ENCODE results near the gene SULT6B1. TPM values are rescaled to one million over a fixed set of nuclear protein-coding genes. Genes with fewer than 3 reads are reported as not detected.

Gene SULT6B1
- total RNA-seq, 4 donors from 2014 or later: not detected

- H3K4me3 ChIP-seq: no peak overlapping the region
- H3K36me3 ChIP-seq: no peaks in the 10 kb centered on the region
- H3K4me1 ChIP-seq: peaks cover 51% of the 10 kb centered on the region
- no peak for DNase-seq (ENCODE audit: low spot score in 2 of 2)
- TF ChIP-seq POLR2AphosphoS5 (IDR thresholded peaks at IDR 0.05) (no peak), EP300 (IDR thresholded peaks at IDR 0.05) (no peak), CTCF (IDR thresholded peaks at IDR 0.05) (no peak), POLR2A (IDR thresholded peaks at IDR 0.05) (no peak)
- H3K27me3 ChIP-seq: no peaks in the 10 kb centered on the region
- WGBS: 83% methylated on average over 4 of the region's 4 CpGs
- no peak overlapping the region for H3K27ac ChIP-seq
- H3K9me3 ChIP-seq: no peaks in the 10 kb centered on the region
Observed at GRCh38 chr2:37154785-37155184, 33.7 kb downstream of the SULT6B1 start.

- Histone ChIP-seq H3K27ac (no peak overlapping the region), H3K27me3 (no peaks in the 10 kb centered on the region), H3K36me3 (peaks cover 2% of the 10 kb centered on the region), H3K4me1 (peaks cover 55% of the 10 kb centered on the region), H3K4me3 (no peak overlapping the region), H3K9me3 (no peaks in the 10 kb centered on the region)
- no peak for DNase-seq (ENCODE audit: low spot score in 2 of 2)
- 89% methylated on average over 5 of the region's 5 CpGs for WGBS
- no peak for TF ChIP-seq EP300 (IDR thresholded peaks at IDR 0.05)
- TF ChIP-seq POLR2A (IDR thresholded peaks at IDR 0.05): no peak
- no peak for TF ChIP-seq POLR2AphosphoS5 (IDR thresholded peaks at IDR 0.05)
- TF ChIP-seq CTCF (IDR thresholded peaks at IDR 0.05): no peak
Observed at GRCh38 chr2:37153224-37153623, 35.2 kb downstream of the SULT6B1 start.

GRCh38 chr2:37149626-37150322 lies 38.7 kb downstream of the SULT6B1 start:
- TF ChIP-seq POLR2A (IDR thresholded peaks at IDR 0.05): no peak
- TF ChIP-seq CTCF (IDR thresholded peaks at IDR 0.05): no peak
- no peak for TF ChIP-seq POLR2AphosphoS5 (IDR thresholded peaks at IDR 0.05)
- TF ChIP-seq EP300 (IDR thresholded peaks at IDR 0.05): no peak
- DNase-seq (ENCODE audit: low spot score in 2 of 2): no peak
- WGBS: 41% methylated on average over 6 of the region's 6 CpGs
- H3K27ac ChIP-seq: no peak overlapping the region
- no peaks in the 10 kb centered on the region for H3K9me3 ChIP-seq
- no peak overlapping the region for H3K4me3 ChIP-seq
- peaks cover 30% of the 10 kb centered on the region for H3K4me1 ChIP-seq
- H3K27me3 ChIP-seq: no peaks in the 10 kb centered on the region
- H3K36me3 ChIP-seq: peaks cover 33% of the 10 kb centered on the region

- no peak for DNase-seq (ENCODE audit: low spot score in 2 of 2)
- Histone ChIP-seq H3K27me3 (no peaks in the 10 kb centered on the region), H3K4me1 (peaks cover 26% of the 10 kb centered on the region), H3K27ac (no peak overlapping the region), H3K4me3 (no peak overlapping the region), H3K9me3 (no peaks in the 10 kb centered on the region), H3K36me3 (peaks cover 38% of the 10 kb centered on the region)
- no peak for TF ChIP-seq EP300 (IDR thresholded peaks at IDR 0.05)
- no peak for TF ChIP-seq POLR2AphosphoS5 (IDR thresholded peaks at IDR 0.05)
- TF ChIP-seq POLR2A (IDR thresholded peaks at IDR 0.05): no peak
- no peak for TF ChIP-seq CTCF (IDR thresholded peaks at IDR 0.05)
- WGBS: 72% methylated on average over 7 of the region's 7 CpGs
Observed at GRCh38 chr2:37148325-37148724, 40.1 kb downstream of the SULT6B1 start.

GRCh38 chr2:37146062-37146461 lies 42.4 kb downstream of the SULT6B1 start:
- no peaks in the 10 kb centered on the region for H3K9me3 ChIP-seq
- 93% methylated on average over 2 of the region's 2 CpGs for WGBS
- no peak overlapping the region for H3K27ac ChIP-seq
- no peak for DNase-seq (ENCODE audit: low spot score in 2 of 2)
- peaks cover 26% of the 10 kb centered on the region for H3K4me1 ChIP-seq
- H3K4me3 ChIP-seq: no peak overlapping the region
- TF ChIP-seq CTCF (IDR thresholded peaks at IDR 0.05) (no peak), POLR2A (IDR thresholded peaks at IDR 0.05) (no peak), EP300 (IDR thresholded peaks at IDR 0.05) (no peak), POLR2AphosphoS5 (IDR thresholded peaks at IDR 0.05) (no peak)
- H3K36me3 ChIP-seq: peaks cover 43% of the 10 kb centered on the region
- H3K27me3 ChIP-seq: no peaks in the 10 kb centered on the region
